ENCODE measurements around the gene ZBTB7C.

Gene ZBTB7C

GRCh38 chr18:48263914-48264902, 145.0 kb downstream of the ZBTB7C start:
- TF ChIP-seq ZFX (IDR thresholded peaks at IDR 0.05) (no peak), CTCF (conservative IDR thresholded peaks at IDR 0.05) (no peak)
- H3K27ac ChIP-seq: no peak overlapping the region

- TF ChIP-seq ZFX (IDR thresholded peaks at IDR 0.05): no peak
- TF ChIP-seq CTCF (conservative IDR thresholded peaks at IDR 0.05): no peak
- no peak overlapping the region for H3K27ac ChIP-seq
These were observed 145.9 kb downstream of the ZBTB7C start for GRCh38 chr18:48263192-48263853.

GRCh38 chr18:48260237-48260636, 148.9 kb downstream of the ZBTB7C start:
- TF ChIP-seq CTCF (conservative IDR thresholded peaks at IDR 0.05): no peak
- no peak for TF ChIP-seq ZFX (IDR thresholded peaks at IDR 0.05)
- H3K27ac ChIP-seq: no peak overlapping the region

GRCh38 chr18:48256848-48257247, 152.3 kb downstream of the ZBTB7C start:
- no peak overlapping the region for H3K27ac ChIP-seq
- TF ChIP-seq CTCF (conservative IDR thresholded peaks at IDR 0.05) (no peak), ZFX (IDR thresholded peaks at IDR 0.05) (no peak)

GRCh38 chr18:48254077-48254602, 155.0 kb downstream of the ZBTB7C start:
- TF ChIP-seq CTCF (conservative IDR thresholded peaks at IDR 0.05) (no peak), ZFX (IDR thresholded peaks at IDR 0.05) (no peak)
- no peak overlapping the region for H3K27ac ChIP-seq

GRCh38 chr18:48252525-48252924, 156.7 kb downstream of the ZBTB7C start:
- TF ChIP-seq ZFX (IDR thresholded peaks at IDR 0.05): no peak
- TF ChIP-seq CTCF (conservative IDR thresholded peaks at IDR 0.05): no peak
- H3K27ac ChIP-seq: no peak overlapping the region

- TF ChIP-seq CTCF (conservative IDR thresholded peaks at IDR 0.05) (no peak), ZFX (IDR thresholded peaks at IDR 0.05) (no peak)
- H3K27ac ChIP-seq: no peak overlapping the region
These were observed 158.3 kb downstream of the ZBTB7C start for GRCh38 chr18:48250918-48251317.
